ENCODE results near the gene FOXK2. TPM values are rescaled to one million over a fixed set of nuclear protein-coding genes. Genes with fewer than 3 reads are reported as not detected.
A peak's percentile ranks its signal among the peaks of the same experiment; 100 is the strongest.

Gene FOXK2
- total and polyA plus RNA-seq, 2 experiments from 2014 or later = 30.2 to 37.7 TPM

GRCh38 chr17:82608816-82609215 is 89.3 kb downstream of the FOXK2 start:
- H3K79me2 ChIP-seq = peaks cover 3% of the 10 kb centered on the region
- no peaks in the 10 kb centered on the region for H3K9me2 ChIP-seq (replicated peaks; ENCODE audit: insufficient read depth)
- no peak overlapping the region for H2AFZ ChIP-seq
- DNase-seq (ENCODE audit: low spot score) = no peak
- no peaks in the 10 kb centered on the region for H3K27me3 ChIP-seq
- no peak overlapping the region for H3K4me3 ChIP-seq
- H3K9me3 ChIP-seq (ENCODE audit: low read depth) = no peaks in the 10 kb centered on the region
- no peaks in the 10 kb centered on the region for H4K20me1 ChIP-seq (ENCODE audit: insufficient read depth, poor library complexity, severe bottlenecking)
- H3K4me1 ChIP-seq (ENCODE audit: insufficient read depth) = peaks cover 11% of the 10 kb centered on the region
- H3K27ac ChIP-seq = no peak overlapping the region
- no peak overlapping the region for H3K4me2 ChIP-seq
- 87% methylated on average over 5 of the region's 5 CpGs for WGBS (ENCODE audit: low lambda C conversion rate, missing lambda C conversion rate)
- no peaks in the 10 kb centered on the region for H3K36me3 ChIP-seq (replicated peaks; ENCODE audit: insufficient read depth, low read depth)
- no peak for TF ChIP-seq EZH2 (IDR thresholded peaks at IDR 0.05; ENCODE audit: borderline replicate concordance)
- no peak for TF ChIP-seq CTCF (IDR thresholded peaks at IDR 0.05; ENCODE audit: poor library complexity)
- no peak for TF ChIP-seq EZH2phosphoT487 (IDR thresholded peaks at IDR 0.05; ENCODE audit: low read depth, severe bottlenecking, unreplicated experiment)

- H2AFZ ChIP-seq = no peak overlapping the region
- H3K4me1 ChIP-seq (ENCODE audit: insufficient read depth) = peaks cover 11% of the 10 kb centered on the region
- 93% methylated on average over 4 of the region's 4 CpGs for WGBS (ENCODE audit: low lambda C conversion rate, missing lambda C conversion rate)
- H3K36me3 ChIP-seq (replicated peaks; ENCODE audit: insufficient read depth, low read depth) = no peaks in the 10 kb centered on the region
- H3K79me2 ChIP-seq = peaks cover 3% of the 10 kb centered on the region
- no peaks in the 10 kb centered on the region for H3K9me3 ChIP-seq (ENCODE audit: low read depth)
- no peaks in the 10 kb centered on the region for H3K9me2 ChIP-seq (replicated peaks; ENCODE audit: insufficient read depth)
- H3K27me3 ChIP-seq = no peaks in the 10 kb centered on the region
- no peak overlapping the region for H3K27ac ChIP-seq
- DNase-seq (ENCODE audit: low spot score) = no peak
- no peak overlapping the region for H3K4me3 ChIP-seq
- TF ChIP-seq EZH2phosphoT487 (IDR thresholded peaks at IDR 0.05; ENCODE audit: low read depth, severe bottlenecking, unreplicated experiment) (no peak), EZH2 (IDR thresholded peaks at IDR 0.05; ENCODE audit: borderline replicate concordance) (no peak), CTCF (IDR thresholded peaks at IDR 0.05; ENCODE audit: poor library complexity) (no peak)
- no peaks in the 10 kb centered on the region for H4K20me1 ChIP-seq (ENCODE audit: insufficient read depth, poor library complexity, severe bottlenecking)
- H3K4me2 ChIP-seq = no peak overlapping the region
Observed at GRCh38 chr17:82609655-82610054, 90.1 kb downstream of the FOXK2 start.

- Histone ChIP-seq H2AFZ (no peak overlapping the region), H3K4me3 (no peak overlapping the region), H3K9me2 (replicated peaks; ENCODE audit: insufficient read depth) (no peaks in the 10 kb centered on the region), H4K20me1 (ENCODE audit: insufficient read depth, poor library complexity, severe bottlenecking) (no peaks in the 10 kb centered on the region), H3K79me2 (peaks cover 2% of the 10 kb centered on the region), H3K4me2 (peak overlapping the region; percentile 23), H3K4me1 (ENCODE audit: insufficient read depth) (peaks cover 11% of the 10 kb centered on the region), H3K9me3 (ENCODE audit: low read depth) (no peaks in the 10 kb centered on the region), H3K36me3 (replicated peaks; ENCODE audit: insufficient read depth, low read depth) (no peaks in the 10 kb centered on the region), H3K27me3 (no peaks in the 10 kb centered on the region), H3K27ac (peak overlapping the region; percentile 36)
- 68% methylated on average over 20 of the region's 21 CpGs for WGBS (ENCODE audit: low lambda C conversion rate, missing lambda C conversion rate)
- TF ChIP-seq EZH2phosphoT487 (IDR thresholded peaks at IDR 0.05; ENCODE audit: low read depth, severe bottlenecking, unreplicated experiment) (no peak), EZH2 (IDR thresholded peaks at IDR 0.05; ENCODE audit: borderline replicate concordance) (no peak), CTCF (IDR thresholded peaks at IDR 0.05; ENCODE audit: poor library complexity) (no peak)
- peak; percentile 66 for DNase-seq (ENCODE audit: low spot score)
Observed at GRCh38 chr17:82611140-82612058, 91.9 kb downstream of the FOXK2 start.
